BLaER1 treated with 17β-estradiol and CSF1 and Interleukin-3, amounts not matched to agents 10 nM and 100 nM (cell line): Measurements from ENCODE around the gene SNRPE.
"Not testable (repeated sequence)": the region's sequence is repeated elsewhere in the genome, so short reads cannot be mapped to it uniquely, and the experiment has no call there.

Experiments
- H3K27ac ChIP-seq, 11 experiments: shearing (Covaris generic); formaldehyde crosslinking; 2 replicates each; pipeline ENCODE4 v1.8.1; 2022
- H3K27me3 ChIP-seq, 11 experiments: shearing (Covaris generic); formaldehyde crosslinking; 2 replicates each; pipeline ENCODE4 v1.8.1; 2022
- H3K36me3 ChIP-seq, 11 experiments: shearing (Covaris generic); formaldehyde crosslinking; 2 replicates each; pipeline ENCODE4 v1.8.1; 2022
- H3K4me1 ChIP-seq, 10 experiments: shearing (Covaris generic); formaldehyde crosslinking; 2 replicates each; pipeline ENCODE4 v1.8.1; 2022
- H3K4me2 ChIP-seq, 11 experiments: shearing (Covaris generic); formaldehyde crosslinking; 2 replicates each; pipeline ENCODE4 v1.8.1; 2022
- H3K4me3 ChIP-seq, 10 experiments: shearing (Covaris generic); formaldehyde crosslinking; 2 replicates each; pipeline ENCODE4 v1.8.1; 2022
- H3K9ac ChIP-seq, 11 experiments: shearing (Covaris generic); formaldehyde crosslinking; 2 replicates each; pipeline ENCODE4 v1.8.1; 2022
- H3K9me3 ChIP-seq, 11 experiments: shearing (Covaris generic); formaldehyde crosslinking; replicated peaks in 1 of 11; 2 replicates each; pipeline ENCODE4 v1.8.1; 2022
- H4K20me1 ChIP-seq, 11 experiments: shearing (Covaris generic); formaldehyde crosslinking; 2 replicates each; pipeline ENCODE4 v1.8.1; 2022
- Cebpa-rat ChIP-seq, 11 experiments: shearing (Covaris generic); IDR thresholded peaks; 2 replicates each; pipeline ENCODE4 v1.8.1; 2022

SNRPE gene

DNA sequence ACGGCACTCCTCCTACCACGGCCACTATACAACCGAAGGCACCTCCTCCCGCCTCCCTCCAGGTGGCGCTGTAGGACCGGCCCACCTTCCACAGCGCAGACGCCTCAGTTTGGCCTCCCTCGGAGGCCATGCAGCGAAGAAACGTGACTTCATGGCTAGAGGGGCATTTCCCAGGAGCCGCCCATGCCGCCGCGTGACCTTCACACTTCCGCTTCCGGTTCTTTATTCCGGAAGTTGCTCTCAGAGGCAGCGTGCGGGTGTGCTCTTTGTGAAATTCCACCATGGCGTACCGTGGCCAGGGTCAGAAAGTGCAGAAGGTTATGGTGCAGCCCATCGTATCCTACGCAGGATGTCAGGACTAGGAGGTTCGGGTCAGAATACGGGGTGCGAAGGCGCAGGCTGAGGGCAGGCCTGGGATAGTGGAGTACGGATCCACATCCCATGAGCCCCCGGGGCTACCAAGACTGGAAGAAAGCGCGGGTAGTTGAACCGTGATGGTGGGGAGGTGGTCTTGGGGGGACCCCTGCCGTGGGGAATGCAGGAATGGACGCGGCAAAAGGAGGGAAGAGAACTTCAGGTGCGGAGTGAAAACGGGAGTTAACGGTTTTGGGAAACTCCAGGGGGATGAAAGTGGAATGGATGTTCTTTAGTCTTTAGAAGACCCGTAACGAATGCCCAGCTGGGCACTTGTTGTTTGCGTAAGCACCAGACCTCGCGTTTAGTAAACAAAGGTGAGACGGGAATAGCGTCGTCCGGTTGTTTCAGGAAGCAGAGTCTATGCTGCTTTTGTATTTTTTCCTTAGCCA is at the start of gene SNRPE:
TSS of gene SNRPE (plus strand) at position 221 of the 806 bp plus-strand sequence. CDS start at position 282, 61 bp downstream.
- Histone ChIP-seq H3K4me1 (peaks cover 12 to 23% (median 15%) of the 10 kb centered on the region in 10 experiments), H3K9ac (peak within 1 kb of the TSS; percentile 83 to 98 (median 93)), H4K20me1 (peaks cover 0 to 39% (median 10%) of the 10 kb centered on the region in 11 experiments; a peak in 11 of 22 replicates), H3K4me2 (peak within 1 kb of the TSS; percentile 81 to 96 (median 91)), H3K27ac (peak within 1 kb of the TSS; percentile 75 to 98 (median 96)), H3K27me3 (no peaks in the 10 kb centered on the region), H3K9me3 (no peaks in the 10 kb centered on the region), H3K4me3 (peak within 1 kb of the TSS; percentile 76 to 99 (median 90)), H3K36me3 (peaks cover 27 to 45% (median 40%) of the 10 kb centered on the region in 11 experiments)
- no peak for TF ChIP-seq Cebpa-rat (IDR thresholded peaks at IDR 0.05)

- H3K27me3 ChIP-seq: no peaks in the 10 kb centered on the region
Observed at GRCh38 chr1:203813581-203814341, 47.6 kb upstream of the SNRPE start.

DNA sequence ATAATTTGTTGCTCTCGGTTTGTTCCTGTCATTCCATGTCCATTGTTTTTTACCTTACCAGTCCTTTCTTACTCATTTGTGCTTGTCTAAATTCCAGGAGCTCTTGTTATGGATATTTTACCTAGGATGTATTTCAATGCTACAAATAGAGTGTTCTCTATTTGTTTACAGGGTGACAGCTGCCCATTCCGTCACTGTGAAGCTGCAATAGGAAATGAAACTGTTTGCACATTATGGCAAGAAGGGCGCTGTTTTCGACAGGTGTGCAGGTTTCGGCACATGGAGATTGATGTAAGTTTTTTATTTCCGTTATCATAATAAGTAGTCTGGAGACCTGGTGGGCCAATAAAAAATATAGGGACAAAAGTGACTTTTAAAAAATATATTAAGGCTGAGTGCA is 43.0 kb upstream of the SNRPE start:
- Histone ChIP-seq H3K9ac (no peak overlapping the region), H3K36me3 (peaks cover 94 to 100% (median 99%) of the 10 kb centered on the region in 11 experiments), H3K4me3 (no peak overlapping the region), H4K20me1 (peaks cover 50 to 99% (median 94%) of the 10 kb centered on the region in 11 experiments), H3K4me1 (no peaks in the 10 kb centered on the region; a peak in 2 of 20 replicates), H3K9me3 (peaks cover 0 to 7% (median 3%) of the 10 kb centered on the region in 11 experiments; a peak in 7 of 22 replicates), H3K4me2 (no peak overlapping the region), H3K27ac (no peak overlapping the region), H3K27me3 (no peaks in the 10 kb centered on the region)
- no peak for TF ChIP-seq Cebpa-rat (IDR thresholded peaks at IDR 0.05)

More at GRCh38 chr1:203813581-203814341, 47.6 kb upstream of the SNRPE start:
- H3K9me3 ChIP-seq: peaks cover 0 to 18% (median 5%) of the 10 kb centered on the region in 11 experiments; a peak in 8 of 22 replicates
- no peak for TF ChIP-seq Cebpa-rat (IDR thresholded peaks at IDR 0.05)
- peaks cover 92 to 100% (median 99%) of the 10 kb centered on the region in 11 experiments for H3K36me3 ChIP-seq
- no peak overlapping the region for H3K9ac ChIP-seq
- no peak overlapping the region for H3K4me2 ChIP-seq
- no peak overlapping the region for H3K4me3 ChIP-seq
- peaks cover 62 to 100% (median 99%) of the 10 kb centered on the region in 11 experiments for H4K20me1 ChIP-seq
- H3K4me1 ChIP-seq: no peaks in the 10 kb centered on the region; a peak in 2 of 20 replicates
- no peak overlapping the region for H3K27ac ChIP-seq

- Histone ChIP-seq H3K36me3 (peaks cover 98 to 100% (median 99%) of the 10 kb centered on the region in 11 experiments), H3K4me3 (no peak overlapping the region), H3K4me1 (peaks cover 0 to 4% (median 0%) of the 10 kb centered on the region in 10 experiments; a peak in 2 of 20 replicates), H3K27ac (no peak overlapping the region), H3K9ac (no peak overlapping the region), H4K20me1 (peaks cover 71 to 99% (median 93%) of the 10 kb centered on the region in 11 experiments), H3K27me3 (no peaks in the 10 kb centered on the region), H3K9me3 (no peaks in the 10 kb centered on the region), H3K4me2 (no peak overlapping the region)
- no peak for TF ChIP-seq Cebpa-rat (IDR thresholded peaks at IDR 0.05)
Observed at GRCh38 chr1:203823306-203823705, 38.1 kb upstream of the SNRPE start.

GRCh38 chr1:203826175-203826574 is 35.2 kb upstream of the SNRPE start:
- no peaks in the 10 kb centered on the region for H3K27me3 ChIP-seq
- H3K9ac ChIP-seq: no peak overlapping the region
- H3K4me1 ChIP-seq: peaks cover 0 to 22% (median 0%) of the 10 kb centered on the region in 10 experiments; a peak in 7 of 20 replicates
- TF ChIP-seq Cebpa-rat (IDR thresholded peaks at IDR 0.05): no peak
- H3K4me3 ChIP-seq: no peak overlapping the region
- no peak overlapping the region for H3K4me2 ChIP-seq
- H3K36me3 ChIP-seq: peaks cover 98 to 100% (median 99%) of the 10 kb centered on the region in 11 experiments
- H3K9me3 ChIP-seq: no peaks in the 10 kb centered on the region
- H3K27ac ChIP-seq: no peak overlapping the region
- peaks cover 49 to 100% (median 75%) of the 10 kb centered on the region in 11 experiments for H4K20me1 ChIP-seq

DNA sequence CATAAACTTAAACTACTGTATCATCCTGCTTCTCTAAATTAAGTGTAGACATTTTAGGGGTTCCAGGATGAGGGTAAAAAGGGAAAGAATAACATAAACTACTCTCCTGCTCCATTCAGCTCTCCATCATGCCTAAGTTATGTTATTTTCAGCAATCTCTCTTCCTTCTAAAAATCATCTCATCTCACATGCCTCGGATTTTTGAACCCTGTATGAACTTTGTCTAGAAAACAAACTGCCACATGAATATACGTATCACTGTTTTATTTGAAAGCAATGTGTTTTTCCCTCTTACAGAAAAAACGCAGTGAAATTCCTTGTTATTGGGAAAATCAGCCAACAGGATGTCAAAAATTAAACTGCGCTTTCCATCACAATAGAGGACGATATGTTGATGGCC is 33.4 kb upstream of the SNRPE start:
- Histone ChIP-seq H3K27me3 (no peaks in the 10 kb centered on the region), H3K9ac (no peak overlapping the region), H3K36me3 (peaks cover 98 to 100% (median 99%) of the 10 kb centered on the region in 11 experiments), H3K27ac (no peak overlapping the region), H3K4me3 (no peak overlapping the region), H3K9me3 (no peaks in the 10 kb centered on the region), H3K4me1 (peaks cover 0 to 22% (median 0%) of the 10 kb centered on the region in 10 experiments; a peak in 7 of 20 replicates), H4K20me1 (peaks cover 32 to 100% (median 57%) of the 10 kb centered on the region in 11 experiments), H3K4me2 (no peak overlapping the region)
- no peak for TF ChIP-seq Cebpa-rat (IDR thresholded peaks at IDR 0.05)

GRCh38 chr1:203828503-203828902 is 32.9 kb upstream of the SNRPE start:
- H3K27ac ChIP-seq: no peak overlapping the region
- no peak overlapping the region for H3K9ac ChIP-seq
- TF ChIP-seq Cebpa-rat (IDR thresholded peaks at IDR 0.05): no peak
- H3K27me3 ChIP-seq: no peaks in the 10 kb centered on the region
- no peak overlapping the region for H3K4me3 ChIP-seq
- H3K9me3 ChIP-seq: no peaks in the 10 kb centered on the region
- H3K4me2 ChIP-seq: peak overlapping the region in 3 of 11 experiments; percentile 37 to 52 (median 51); a peak in 2 of 22 replicates
- peaks cover 98 to 100% (median 99%) of the 10 kb centered on the region in 11 experiments for H3K36me3 ChIP-seq
- peaks cover 0 to 22% (median 0%) of the 10 kb centered on the region in 10 experiments; a peak in 7 of 20 replicates for H3K4me1 ChIP-seq
- H4K20me1 ChIP-seq: peaks cover 27 to 100% (median 52%) of the 10 kb centered on the region in 11 experiments

DNA sequence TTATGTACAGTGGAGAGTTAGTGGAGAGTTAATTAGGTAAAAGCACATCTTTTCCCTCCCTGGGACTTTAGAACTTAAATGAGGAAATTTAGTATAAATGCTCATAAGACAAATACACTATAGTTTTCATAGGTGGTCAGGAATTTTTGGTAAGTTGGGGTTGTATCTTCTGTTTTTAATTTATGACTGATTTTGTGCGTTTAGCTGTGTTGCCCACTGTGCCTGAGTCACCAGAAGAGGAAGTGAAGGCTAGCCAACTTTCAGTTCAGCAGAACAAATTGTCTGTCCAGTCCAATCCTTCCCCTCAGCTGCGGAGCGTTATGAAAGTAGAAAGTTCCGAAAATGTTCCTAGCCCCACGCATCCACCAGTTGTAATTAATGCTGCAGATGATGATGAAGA is 32.2 kb upstream of the SNRPE start:
- not testable (repeated sequence) for H3K27me3 ChIP-seq, H3K4me3 ChIP-seq, H3K27ac ChIP-seq, H3K9ac ChIP-seq, H3K9me3 ChIP-seq
- peaks cover 98 to 100% (median 99%) of the 10 kb centered on the region in 11 experiments for H3K36me3 ChIP-seq
- H4K20me1 ChIP-seq: peaks cover 20 to 100% (median 44%) of the 10 kb centered on the region in 11 experiments
- H3K4me2 ChIP-seq: peak overlapping the region in 3 of 11 experiments; percentile 37 to 52 (median 51); a peak in 5 of 22 replicates
- H3K4me1 ChIP-seq: peaks cover 0 to 22% (median 0%) of the 10 kb centered on the region in 10 experiments; a peak in 7 of 20 replicates
